ENCODE results near the gene ST6GALNAC4.

The ST6GALNAC4 gene, protein sequence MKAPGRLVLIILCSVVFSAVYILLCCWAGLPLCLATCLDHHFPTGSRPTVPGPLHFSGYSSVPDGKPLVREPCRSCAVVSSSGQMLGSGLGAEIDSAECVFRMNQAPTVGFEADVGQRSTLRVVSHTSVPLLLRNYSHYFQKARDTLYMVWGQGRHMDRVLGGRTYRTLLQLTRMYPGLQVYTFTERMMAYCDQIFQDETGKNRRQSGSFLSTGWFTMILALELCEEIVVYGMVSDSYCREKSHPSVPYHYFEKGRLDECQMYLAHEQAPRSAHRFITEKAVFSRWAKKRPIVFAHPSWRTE

GRCh38 chr9:127916720-127917581 lies at the start of gene ST6GALNAC4:
Gene ST6GALNAC4, minus strand, starts transcription at chr9:127917041. Its CDS starts 622 bp downstream, at chr9:127916419.
- peak; percentile 97 to 99 for DNase-seq

DNA sequence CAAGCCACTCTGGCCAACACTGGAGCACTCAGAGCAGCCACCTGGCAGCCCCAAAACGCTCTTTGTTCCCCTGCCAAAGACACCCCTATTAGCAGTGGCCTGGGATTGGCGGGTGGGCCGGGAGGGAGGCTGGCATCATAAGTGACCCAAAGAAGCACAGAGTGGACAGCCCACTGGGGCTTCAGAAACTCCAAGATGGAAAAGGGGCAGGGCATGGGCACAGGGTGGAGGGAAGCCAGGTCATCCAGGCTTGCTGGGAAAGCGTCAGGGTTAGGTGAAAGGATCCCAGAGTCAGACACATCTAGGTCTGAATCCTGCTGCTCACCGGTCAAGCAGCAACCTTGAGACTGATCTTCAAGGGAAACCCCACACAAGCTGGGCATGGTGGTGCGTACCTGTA lies 49.1 kb upstream of the ST6GALNAC4 start:
- DNase-seq, result no peak

DNA sequence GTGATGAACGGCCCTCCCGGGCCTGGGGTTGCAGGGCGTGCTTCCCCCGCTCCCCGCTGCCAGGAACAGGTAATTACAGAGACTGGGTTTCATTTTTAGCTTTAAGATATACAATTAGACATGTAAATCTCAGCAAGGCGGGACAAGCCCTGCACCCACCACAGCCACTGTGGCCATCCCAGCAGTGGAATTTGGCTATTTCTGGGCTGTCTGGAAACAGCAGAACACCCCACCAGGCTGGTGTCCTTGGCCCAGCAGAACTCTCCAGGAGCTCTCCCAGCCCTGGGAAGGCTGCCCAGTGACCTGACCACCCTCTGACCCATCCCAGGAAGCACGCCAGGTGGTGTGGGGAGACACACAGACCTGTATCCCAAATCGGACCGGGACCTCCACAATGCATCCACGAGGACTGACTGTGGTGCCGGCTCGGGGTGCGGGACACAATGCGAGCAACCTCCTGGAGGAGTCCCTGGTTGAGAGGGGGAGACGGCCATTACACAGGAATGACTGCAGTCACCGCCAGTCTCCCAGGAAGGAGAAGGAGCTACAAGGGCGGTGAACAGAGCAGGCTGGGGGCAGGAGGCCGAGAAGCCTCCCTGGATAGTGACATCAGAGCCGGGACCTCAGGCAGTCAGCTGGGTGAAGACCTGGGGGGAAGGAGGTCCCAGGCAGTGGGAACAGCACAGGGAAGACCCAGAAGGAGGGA lies 46.7 kb upstream of the ST6GALNAC4 start:
- no peak for DNase-seq

GRCh38 chr9:127963041-127963358 lies 46.2 kb upstream of the ST6GALNAC4 start:
- DNase-seq, result no peak

DNA sequence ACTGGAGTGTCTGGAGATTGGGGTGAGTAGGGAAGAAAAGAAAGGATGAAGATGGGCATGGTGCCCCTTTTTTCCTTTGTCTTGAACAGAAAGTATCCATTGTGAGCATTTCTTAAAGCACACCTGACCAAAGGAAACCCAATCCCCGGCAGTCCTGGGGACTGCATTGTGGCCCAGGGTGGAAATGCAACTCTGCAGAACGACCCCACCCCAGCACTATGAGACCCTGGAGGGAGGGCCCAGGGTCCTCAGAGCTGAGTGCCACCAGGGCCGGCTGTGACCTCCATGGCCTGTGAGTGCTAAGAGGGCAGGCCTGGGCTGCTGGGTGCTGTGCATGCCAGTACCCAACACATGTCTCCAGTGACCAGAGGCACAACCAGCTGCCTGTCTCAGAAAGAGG lies 45.4 kb upstream of the ST6GALNAC4 start:
- DNase-seq, result no peak

DNA sequence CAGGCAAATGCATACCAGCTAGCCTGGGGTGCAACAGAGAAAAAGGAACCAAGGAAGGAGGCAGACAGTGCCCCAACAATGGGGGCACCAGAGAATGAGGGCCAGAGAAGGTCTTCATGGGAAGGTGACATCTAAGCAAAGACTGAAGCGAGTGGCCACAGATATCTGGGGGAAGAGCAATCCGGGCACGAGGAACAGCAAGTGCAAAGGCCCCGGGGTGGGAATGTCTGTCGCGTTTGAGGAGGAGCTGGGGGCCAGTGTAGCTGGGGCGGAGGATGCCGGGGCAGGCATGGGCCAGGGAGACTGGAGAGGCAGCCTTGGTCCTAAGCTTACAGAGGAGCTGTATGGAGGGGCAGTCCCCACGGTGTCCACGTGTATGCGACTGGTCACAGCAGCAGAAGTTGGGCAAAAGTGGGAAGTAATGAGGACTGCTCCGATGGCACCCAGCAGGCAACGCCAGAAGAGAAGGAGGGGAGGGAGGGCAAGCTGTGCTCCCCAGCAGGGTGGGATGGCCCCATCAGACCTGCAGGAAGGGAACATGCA lies 44.8 kb upstream of the ST6GALNAC4 start:
- no peak for DNase-seq

DNA sequence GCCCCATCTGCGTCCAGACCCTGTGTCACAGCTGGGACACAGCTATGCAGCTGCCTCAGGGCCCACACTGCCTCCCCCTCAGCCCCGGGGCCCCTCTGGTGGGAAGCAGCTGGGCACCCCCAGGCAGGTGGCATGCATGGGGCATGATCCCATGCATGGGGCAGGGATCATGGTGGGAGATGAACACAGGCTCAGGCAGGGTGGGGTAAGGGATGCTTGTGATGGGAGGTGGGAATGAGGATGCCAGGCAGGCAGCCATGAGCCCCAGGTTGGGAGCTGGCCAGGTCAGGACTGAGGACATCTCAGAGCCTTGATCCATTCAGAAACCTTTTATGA lies 44.3 kb upstream of the ST6GALNAC4 start:
- DNase-seq, result no peak

DNA sequence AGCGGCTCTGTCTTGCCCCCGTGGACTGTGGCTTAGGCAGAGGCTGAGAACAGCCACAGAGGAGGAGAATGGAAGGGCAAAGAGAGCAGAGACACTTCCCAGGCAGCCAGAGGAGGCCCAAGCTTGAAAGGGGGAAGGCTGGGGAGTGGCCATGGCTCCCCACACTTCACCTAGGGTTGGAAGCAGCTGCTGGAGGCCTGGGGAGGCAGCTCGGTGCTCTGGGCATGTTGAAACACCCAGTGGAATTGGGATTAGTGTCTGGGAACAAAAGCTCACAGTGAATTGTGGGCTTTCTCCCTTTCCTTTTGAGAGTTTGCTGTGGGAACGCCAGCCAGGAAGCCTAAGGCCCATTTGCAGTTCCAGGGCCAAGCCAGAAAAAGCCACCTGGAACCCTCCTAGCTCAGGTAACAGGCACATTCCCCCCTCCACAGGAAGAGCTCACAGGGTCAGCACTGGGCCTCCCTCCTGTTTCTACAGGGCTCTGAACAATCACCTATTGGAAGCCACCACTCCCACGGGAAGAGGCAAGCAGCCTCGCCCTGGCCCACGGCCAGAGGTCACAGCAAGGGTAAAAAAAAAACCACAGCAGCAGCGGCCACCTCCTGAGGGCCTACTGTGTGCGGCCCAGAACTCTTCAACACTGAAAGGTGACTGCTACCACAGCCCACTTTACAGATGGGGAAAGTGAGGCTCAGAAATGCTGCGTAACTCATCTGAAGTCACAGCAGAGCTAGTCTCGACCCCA lies 43.7 kb upstream of the ST6GALNAC4 start:
- DNase-seq, result no peak

GRCh38 chr9:127959841-127960409 lies 43.1 kb upstream of the ST6GALNAC4 start:
- no peak for DNase-seq

GRCh38 chr9:127959398-127959797 lies 42.6 kb upstream of the ST6GALNAC4 start:
- no peak for DNase-seq

GRCh38 chr9:127958728-127959127 lies 41.9 kb upstream of the ST6GALNAC4 start:
- no peak for DNase-seq

- DNase-seq, result peak; percentile 85 to 91
Observed at GRCh38 chr9:127955294-127956015, 38.6 kb upstream of the ST6GALNAC4 start.

DNA sequence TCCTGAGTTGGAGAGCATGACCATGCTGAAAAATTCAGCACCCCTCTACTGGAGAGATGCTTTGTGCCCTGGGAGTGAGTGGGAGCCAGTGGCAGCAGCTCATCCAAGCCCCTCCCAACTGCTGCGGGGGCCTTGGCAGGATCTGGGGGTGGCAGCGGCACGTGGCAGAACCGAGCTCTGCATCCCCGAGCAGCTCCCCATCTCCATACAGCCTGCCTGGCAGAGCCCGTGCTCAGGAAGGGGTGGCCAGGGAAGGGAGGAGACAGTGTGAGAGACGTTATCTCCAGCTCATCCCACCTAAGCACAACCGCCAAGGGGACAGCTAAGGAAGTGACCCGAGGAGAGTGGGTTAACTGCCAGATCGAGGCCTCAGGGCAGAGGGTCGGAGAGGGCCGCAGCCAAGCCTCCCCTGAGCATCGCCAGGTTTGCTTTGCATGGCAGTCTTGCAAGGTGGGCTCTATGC lies 38.0 kb upstream of the ST6GALNAC4 start:
- DNase-seq, result no peak

DNA sequence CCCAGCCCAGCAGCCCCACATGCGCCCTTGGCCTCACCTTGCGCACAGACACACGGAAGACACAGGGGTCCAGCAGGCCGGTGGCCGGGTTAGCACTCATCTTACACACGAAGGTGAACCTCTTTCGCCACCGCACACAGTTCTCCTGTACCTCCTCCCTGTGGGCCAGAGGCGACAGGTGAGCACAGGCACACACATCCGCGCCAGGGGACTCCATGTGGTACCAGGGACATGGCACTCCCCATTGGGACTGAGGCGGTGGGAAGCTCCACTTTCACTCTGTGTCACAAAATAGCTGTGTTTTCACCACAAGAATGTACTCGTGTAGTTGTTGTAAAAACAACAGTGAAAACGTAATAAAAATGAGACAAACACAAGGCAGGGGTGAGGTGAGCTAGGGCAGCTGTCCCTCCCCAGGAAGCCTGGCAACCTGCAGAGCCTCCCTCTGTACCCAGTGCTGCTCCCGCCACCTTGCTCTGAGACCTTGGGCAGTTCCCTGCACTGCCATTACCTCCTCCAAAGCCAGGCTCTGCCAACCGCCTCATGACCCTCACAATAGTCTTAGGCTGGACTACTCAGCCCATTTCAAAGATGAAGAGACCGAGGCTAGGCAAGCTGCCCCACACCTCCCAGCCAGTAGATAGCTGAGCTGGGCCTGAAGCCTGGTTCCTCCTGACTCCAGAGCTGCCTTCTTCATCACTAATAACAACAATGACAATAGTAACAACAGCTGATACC lies 37.1 kb upstream of the ST6GALNAC4 start:
- DNase-seq, result peak in 1 of 2 experiments; percentile 50

DNA sequence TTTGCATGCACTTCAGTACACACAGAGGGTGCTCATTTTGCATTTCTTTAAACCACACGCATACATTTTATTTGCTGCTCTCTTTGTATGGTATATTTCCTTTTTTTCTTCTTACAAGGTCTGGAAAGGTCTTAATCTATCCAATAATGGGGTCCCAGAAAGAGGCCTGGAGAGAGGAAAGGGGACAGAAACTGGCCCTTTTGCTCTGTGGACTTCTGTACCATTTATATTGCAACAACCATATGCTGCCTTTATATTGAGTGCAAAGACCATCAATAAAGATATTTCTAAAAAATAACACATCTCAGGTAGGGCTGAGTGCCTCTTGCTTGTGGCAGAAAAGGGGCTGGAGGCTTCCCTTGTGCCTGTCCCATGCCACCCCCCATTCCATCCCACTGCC lies 36.3 kb upstream of the ST6GALNAC4 start:
- no peak for DNase-seq

DNA sequence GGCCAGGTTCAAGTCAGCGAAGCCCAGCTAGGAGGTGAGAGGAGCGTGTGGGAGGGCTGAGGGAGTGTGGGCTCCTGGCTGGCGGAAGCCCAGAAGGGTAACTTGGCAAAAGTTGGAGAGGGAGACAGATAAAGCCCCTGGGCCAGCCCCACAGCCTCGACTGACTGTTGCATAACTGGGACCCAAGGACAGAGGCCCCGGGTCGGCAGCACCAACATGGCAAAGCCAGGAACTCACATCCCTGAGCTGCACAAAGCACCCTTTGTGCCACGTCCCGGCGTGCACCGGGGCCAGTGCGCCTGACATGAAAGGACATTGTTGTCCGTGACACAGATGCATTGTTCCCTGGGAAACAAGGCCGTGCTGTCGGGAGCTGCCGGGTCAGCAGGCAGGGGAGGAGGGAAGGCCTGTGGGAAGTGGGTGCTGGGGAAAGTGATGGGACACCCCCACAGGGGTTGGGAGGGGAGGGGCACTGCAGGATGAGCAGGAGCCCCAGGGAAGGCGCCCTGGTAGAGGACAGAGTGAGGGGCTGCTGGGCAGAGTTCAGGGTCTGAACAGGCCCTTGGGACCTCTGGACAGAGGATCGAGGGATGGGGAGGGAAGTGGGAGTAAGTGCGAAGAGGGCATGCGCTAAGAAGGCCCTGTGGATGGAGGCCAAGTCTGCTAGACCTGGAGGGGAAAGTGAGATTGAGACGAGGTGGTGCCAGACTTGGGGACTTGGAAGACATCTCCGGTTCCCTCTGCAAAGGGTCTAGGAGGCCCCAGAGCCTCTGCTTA lies 33.9 kb upstream of the ST6GALNAC4 start:
- DNase-seq, result no peak

DNA sequence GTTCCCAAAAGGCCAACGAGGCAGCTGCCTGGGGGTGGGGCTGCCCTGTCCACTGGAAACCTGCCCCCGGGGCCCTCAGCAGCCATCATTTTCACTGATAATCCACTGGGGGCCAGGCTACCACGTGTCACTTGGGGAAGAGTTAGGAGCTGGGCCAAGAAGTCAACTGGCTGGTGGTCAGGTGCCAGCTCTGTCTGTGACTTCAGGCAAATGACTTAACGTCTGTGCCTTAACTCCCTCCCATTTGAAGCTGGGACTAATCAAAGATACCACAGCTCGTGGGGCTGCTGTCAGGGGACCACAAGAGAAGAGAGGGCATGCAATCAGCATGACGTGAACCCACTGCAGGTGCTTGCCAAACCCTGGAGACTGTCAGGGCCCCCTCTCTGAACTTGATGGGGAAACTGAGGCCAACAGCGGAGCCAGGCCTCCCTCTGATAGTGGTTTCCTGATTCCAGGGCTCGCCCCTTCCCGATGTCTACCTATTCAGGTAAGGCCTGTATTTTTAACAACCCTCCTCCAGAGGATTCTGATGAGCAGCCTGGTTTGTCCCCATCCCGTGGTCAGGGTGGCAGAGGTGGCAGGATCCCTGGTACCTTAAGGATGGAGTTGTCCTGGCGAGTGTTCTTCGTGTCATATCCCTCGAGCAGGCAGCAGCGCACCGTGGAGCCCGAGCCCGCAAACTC lies 33.1 kb upstream of the ST6GALNAC4 start:
- DNase-seq, result no peak

- DNase-seq, result no peak
Observed at GRCh38 chr9:127947841-127948710, 31.2 kb upstream of the ST6GALNAC4 start.

Measured in activated CD4-positive, alpha-beta T cell treated with anti-CD3 and anti-CD28 coated beads, Interleukin-2, amount 50 U/mL, for 48 hours (primary cell).